ENCODE results near the gene ZNF408.

Gene ZNF408

DNA sequence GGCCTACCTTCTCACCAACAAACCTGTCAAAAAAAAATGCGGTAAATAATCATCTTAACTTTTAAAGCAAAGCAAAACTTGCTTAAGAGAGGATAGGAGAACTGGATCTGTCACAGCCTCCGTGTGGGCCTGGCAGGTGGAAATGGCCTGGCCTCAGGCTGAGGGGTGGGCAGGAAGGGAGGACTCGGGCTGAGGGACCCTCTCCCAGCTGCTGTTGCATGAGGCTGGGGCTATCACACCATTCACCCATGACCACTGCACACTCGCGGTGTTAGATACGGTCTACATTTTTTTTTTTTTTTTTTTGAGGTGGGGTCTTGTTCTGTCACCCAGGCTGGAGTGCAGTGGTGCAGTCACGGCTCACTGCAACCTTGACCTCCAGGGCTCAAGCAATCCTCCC is 24.9 kb upstream of the ZNF408 start:
- DNase-seq (ENCODE audit: low read depth in 2 of 2): no peak

- DNase-seq (ENCODE audit: low read depth in 2 of 2): no peak
Measured at GRCh38 chr11:46676436-46677158, 24.2 kb upstream of the ZNF408 start.

- no peak for DNase-seq (ENCODE audit: low read depth in 2 of 2)
Measured at GRCh38 chr11:46677169-46677568, 23.7 kb upstream of the ZNF408 start.

GRCh38 chr11:46677991-46678740 is 22.7 kb upstream of the ZNF408 start:
- DNase-seq (ENCODE audit: low read depth in 2 of 2): no peak

DNA sequence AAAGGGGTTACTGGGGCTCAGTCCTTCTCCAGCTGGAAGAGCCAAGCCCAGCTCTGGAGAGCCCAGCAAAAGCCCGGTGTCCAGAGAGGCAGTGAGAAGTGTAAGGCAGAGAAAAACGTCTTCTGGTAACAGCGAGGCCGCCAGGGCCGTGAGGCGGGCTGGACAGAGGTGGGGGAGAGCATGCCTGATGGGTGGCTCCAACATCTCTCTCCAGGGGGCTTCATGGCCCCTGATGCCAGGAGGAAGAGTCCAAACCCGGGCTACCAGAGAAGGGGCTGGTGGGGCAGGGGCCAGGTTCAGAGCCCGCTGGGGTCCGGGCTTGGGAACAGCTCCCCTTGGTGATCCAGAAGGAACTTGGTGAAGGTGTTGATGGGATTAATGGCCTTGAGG is 22.1 kb upstream of the ZNF408 start:
- no peak for DNase-seq (ENCODE audit: low read depth in 2 of 2)

DNA sequence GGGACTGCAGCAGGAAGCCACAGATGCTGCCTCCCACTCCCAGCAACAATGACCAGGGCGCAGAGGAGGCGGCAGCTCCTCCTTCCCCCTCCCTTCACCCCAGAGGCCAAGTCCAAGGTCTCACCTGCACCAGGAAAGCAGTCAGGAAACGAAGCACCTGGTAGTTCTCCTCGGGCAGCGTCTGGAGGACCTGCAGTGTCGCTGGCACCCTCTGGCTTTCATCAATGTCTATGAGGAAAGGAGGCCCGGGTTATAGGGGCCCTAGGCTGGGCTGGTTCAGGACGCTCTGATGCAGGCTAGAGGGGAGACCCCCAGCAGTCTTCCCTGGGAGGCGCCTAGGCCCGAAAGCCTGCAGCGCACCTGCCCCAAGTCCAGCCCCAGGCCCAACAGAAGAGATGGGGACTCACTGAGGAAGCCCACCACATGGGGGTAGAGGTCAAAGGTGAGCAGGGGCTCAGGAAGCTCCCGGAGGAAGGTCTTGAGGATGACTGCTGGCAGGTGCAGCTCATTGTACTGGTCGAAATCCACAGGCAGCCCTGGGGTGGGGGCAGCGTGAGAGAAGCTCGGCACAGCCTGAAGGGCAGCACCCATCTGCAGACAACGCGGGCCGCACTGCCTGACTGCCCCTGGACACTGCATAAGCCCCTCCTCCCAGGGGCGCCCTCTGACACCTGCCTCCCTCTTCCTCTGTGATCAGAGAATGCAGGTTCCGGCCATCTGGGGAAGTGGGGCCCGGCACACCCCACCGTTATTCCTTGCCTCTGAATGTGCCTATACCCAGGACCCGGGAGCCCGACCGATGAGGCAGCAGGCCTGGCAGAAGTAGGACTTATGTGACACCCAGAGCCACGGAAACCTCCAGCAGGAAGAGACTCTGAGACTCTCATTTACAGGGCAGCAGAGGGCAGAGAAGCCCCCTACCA is 21.3 kb upstream of the ZNF408 start:
- no peak for DNase-seq (ENCODE audit: low read depth in 2 of 2)

DNA sequence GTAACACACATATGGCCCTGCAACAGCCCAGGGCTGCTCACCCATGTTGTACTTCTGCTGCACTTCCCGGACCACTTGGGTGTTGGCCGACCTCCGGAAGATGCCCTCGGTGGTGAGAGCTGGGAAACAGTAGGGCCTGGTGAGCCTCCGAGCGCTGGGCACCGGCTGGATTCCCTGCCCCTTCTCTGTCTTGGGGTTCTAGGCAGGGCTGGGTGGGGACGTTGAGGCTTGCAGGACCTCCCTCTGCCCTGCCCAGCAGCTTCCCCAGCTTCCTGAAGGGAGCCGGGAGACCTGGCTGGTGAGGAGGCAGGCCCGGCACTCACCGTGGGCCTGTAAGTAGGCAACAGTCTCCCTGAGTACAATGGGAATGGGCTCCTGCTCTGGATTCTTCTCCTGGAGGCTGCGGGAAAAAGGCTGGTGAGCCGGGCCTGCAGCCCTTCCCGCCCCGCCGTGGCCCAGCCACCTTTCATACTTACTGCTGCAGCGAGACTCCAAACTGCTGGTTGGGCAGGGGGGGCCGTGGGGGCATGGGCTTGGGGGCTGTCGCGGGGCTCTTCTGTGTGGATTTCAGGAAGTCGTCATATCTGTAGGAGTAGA is 20.6 kb upstream of the ZNF408 start:
- DNase-seq (ENCODE audit: low read depth in 2 of 2): no peak

DNA sequence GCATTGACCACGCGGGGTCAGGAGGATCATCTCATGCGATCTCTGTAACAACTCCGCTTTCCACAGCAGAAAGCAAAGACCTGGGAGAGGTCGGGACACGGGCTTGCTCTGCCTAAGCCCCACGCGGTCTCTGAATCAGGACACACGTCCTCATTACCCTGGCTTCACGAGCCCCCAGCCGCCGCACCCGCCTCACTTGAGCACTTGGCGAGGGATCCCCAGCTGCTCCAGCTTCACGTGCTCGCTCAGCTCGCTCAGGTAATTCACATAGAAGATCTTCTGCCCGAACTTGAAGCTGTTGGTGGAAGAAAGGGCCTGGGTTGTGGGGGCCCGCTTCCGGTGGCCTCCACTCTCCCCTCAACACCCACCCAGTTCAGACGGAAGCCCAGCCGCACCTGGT is 20.0 kb upstream of the ZNF408 start:
- no peak for DNase-seq (ENCODE audit: low read depth in 2 of 2)

GRCh38 chr11:46681814-46682213 is 19.0 kb upstream of the ZNF408 start:
- no peak for DNase-seq (ENCODE audit: low read depth in 2 of 2)

DNA sequence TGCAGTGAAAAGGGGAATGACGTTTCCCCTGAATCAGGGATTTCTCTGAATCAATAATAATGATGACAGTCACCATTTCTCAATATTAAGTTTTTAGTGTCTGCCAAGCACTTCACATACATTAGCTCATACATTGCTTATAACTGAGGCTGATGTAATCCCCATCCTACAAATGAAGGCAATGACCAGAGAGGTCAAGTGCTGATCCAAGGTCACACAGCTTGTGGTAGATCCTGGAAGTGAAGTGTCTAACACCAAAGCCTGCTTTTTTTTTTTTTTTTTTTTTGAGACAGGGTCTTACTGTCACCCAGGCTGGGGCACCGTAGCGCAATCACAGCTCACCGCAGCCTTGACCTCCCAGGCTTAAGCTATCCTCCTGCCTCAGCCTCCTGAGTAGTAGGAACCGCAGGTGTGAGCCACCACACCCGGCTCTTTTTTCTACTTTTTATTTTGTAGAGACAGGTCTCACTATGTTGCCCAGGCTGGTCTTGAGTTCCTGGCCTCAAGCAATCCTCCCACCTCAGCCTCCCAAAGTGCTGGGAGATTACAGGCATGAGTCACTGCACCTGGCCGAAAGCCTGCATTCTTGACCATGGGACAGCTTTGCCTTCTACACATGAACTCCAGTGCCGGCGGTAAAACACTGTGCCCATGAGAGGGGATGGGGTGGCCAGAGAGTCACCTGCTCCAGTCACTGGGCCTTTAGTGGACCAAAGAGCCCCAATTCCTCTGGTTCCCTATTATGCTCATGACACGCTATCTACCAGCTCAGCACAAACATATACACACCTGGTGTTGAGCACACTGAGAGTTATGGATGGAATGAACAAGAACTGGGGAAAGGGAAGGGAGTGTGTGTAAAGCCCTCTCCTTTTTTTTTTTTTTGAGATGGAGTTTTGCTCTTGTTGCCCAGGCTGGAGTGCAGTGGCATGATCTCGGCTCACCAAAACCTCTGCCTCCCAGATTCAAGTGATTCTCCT is 17.8 kb upstream of the ZNF408 start:
- DNase-seq (ENCODE audit: low read depth in 2 of 2): no peak

DNA sequence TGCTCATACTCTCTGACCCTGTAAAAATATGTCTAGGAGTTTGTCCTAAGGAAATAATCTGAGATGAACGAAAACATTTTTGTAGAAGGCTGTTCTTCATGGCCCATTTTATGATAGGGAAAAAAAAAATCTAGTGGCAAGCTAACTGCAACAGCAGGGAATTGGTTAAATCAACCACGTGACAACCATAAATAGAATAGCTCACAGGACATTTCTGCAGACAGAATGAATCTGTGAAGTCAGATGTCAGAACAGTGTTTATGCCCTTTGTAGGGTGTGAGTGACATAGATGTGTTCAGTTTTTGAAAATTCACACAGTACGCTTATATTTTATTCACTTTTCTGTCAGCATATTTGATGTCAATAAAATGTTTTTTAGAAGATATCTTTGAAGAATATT is 16.5 kb upstream of the ZNF408 start:
- no peak for DNase-seq (ENCODE audit: low read depth in 2 of 2)

DNA sequence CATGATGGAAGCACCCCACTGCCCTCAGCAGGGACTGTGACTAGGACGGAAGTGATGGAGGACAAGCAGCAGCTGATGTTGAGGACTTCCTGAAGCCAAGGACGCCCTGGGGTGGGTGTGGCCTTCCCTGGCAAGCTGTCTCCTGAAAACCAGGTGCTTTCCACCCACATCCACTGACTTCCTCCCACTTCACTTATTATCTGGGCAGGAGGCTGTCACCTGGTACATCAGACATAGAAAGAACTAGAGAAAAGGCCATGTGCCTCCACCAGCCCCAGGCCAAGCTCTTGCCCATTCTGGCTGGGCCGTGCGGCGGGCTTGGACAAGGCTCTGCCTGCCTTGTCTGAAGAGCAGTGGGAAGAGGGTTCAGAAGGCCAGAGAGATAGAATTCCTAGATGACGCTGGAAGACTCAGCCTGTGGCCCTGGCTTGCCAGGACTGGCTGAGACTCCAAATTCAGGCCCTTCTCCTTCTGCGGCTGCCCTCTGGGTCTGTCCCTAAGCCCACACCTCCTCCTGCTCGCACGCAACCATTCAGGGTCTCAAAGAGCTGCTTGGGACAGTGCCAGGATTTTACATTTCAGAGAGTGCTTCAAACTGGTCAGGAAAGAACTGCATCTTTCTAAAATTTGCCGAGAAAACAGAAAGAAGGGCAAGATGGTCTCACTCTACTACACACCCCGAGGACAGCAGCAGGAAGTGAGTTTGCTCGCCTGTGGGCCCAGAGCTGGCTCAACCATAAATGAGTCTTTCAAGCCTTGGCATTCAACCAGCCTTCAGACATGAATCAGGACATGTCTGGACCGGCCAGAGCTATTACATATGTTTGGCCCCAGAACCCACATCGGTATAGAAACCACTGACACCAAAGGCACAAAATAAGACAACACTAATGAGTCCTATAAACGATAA is 13.7 kb upstream of the ZNF408 start:
- DNase-seq (ENCODE audit: low read depth in 2 of 2): no peak

DNA sequence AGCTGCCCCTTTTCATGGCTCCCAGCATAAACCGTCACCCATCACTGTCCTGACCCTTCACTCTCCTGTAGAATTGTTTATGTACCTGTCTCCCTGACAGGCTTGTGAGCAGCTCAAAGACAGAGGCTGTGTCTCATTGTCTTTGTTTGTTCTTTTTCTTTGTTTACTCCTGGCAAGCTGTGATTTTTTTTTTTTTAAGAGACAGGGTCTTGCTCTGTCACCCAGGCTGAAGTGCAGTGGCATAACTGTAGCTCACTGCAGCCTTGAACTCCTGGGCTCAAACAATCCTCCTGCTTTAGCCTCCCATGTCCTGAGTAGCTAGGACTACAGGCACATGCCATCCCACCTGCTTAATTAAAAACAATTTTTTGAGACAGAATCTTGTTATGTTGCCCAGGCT is 10.1 kb upstream of the ZNF408 start:
- DNase-seq (ENCODE audit: low read depth in 2 of 2): no peak

DNA sequence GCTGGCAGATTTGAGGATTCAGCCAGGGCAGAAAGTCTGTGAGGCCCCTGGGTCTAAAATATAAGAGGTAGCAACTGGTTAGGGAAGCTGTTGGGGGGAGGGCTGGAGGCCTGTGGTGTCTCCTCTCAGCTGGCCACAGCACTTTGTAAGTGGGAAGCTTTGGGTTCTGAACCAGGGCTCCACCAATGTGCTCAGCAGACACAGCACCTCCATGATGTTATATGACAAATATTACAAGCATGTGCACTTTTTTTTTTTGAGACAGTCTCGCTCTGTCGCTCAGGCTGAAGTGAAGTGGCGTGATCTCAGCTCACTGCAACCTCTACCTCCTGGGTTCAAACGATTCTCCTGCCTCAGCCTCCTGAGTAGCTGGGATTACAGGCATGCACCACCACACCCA is 8.4 kb upstream of the ZNF408 start:
- no peak for DNase-seq (ENCODE audit: low read depth in 2 of 2)

- no peak for DNase-seq (ENCODE audit: low read depth in 2 of 2)
Measured at GRCh38 chr11:46693597-46694012, 7.2 kb upstream of the ZNF408 start.

GRCh38 chr11:46694072-46694471 is 6.8 kb upstream of the ZNF408 start:
- no peak for DNase-seq (ENCODE audit: low read depth in 2 of 2)

- DNase-seq (ENCODE audit: low read depth in 2 of 2): no peak
Measured at GRCh38 chr11:46694607-46695006, 6.2 kb upstream of the ZNF408 start.

DNA sequence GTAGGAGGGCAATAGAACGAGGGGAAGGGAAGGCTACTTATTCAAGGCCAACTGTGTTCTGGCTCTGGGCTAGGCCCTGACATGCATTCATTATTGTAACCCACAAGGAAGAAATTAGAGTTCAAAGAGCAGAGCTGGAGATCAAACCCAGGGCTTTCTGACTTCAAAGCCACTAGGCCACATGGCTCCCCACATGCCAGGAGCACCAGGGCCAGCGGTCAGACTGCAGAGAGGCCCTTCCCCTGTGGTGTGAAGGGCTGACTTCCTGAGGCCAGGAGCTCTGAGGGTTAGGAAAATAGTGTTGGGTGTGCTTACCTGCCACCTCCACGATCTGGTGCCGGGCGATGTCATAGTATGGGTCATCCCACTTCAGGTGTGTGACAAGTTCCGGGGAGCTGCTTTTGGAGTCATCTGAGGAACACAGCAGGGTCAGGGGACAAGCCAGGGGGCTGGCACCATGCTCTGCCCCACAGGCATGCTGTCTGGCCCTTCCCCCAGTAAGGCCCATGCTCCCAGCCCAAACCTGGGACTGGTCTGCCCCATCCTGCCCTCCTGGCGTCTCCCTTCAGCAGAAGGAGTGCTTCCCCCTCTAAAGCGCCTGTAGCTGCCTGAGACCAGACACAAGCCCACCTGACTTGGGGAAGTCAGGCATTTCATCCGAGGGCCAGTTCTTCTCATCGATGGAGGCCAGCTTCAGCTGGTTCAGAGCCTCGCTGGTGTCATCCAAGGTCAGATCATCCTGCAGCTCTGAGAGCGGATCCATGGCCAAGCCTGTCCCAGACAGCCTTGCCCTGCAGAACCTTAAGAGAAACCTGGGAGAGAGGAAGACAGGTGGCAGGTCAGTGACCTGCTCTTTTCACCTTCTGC is 5.3 kb upstream of the ZNF408 start:
- DNase-seq (ENCODE audit: low read depth in 2 of 2): no peak

DNA sequence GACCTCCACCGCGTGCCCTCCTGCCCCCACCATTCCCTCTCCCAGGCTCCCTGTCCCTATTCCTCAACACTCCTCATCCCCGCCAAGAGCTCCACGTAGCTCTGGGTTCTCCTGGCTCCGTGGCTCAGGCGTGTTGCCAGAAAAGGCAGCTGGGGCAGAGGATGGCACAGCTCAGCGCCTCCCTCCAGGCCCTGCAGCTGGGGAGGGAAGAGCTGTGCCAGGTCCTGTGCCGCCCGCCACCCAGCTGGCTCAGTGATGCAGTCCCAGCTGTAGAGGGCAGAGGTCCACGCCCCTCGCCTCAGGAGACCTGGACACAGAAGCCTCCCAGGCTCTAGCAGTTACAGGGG is 4.6 kb upstream of the ZNF408 start:
- DNase-seq (ENCODE audit: low read depth in 2 of 2): no peak

Data from stimulated activated CD8-positive, alpha-beta memory T cell treated with anti-CD3 and anti-CD28 coated beads, Interleukin-2, amount 100 ng/mL, for 48 hours (primary cell).